ENCODE results near the gene ATP8B4. TPM values are rescaled to one million over a fixed set of nuclear protein-coding genes. Genes with fewer than 3 reads are reported as not detected.

Gene ATP8B4
- total and polyA plus RNA-seq, 2 of the 8 experiments (the other 6 are each of a cell fraction or from before 2014, with no cell fraction given), result 0.17 to 0.24 TPM

- TF ChIP-seq TAF1 (IDR thresholded peaks at IDR 0.05; ENCODE audit: low read depth, low read length) (0 out of 2 replicates have a peak, but pooled peaks have one; percentile 16), YY1 (IDR thresholded peaks at IDR 0.05; ENCODE audit: low read depth, low read length) (peak; percentile 57; the same call in 1 of the 2 replicates), HDAC2 (IDR thresholded peaks at IDR 0.05; ENCODE audit: borderline replicate concordance in 1 of 2, low read depth in 2 of 2, low read length in 2 of 2) (peak in 1 of 2 experiments; percentile 18; a peak in 1 of 4 replicates), RAD21 (IDR thresholded peaks at IDR 0.05 in 1 of 2, conservative IDR thresholded peaks at IDR 0.05 in 1 of 2; ENCODE audit: low read depth in 2 of 2, low read length in 2 of 2) (peak; percentile 87 to 89), E2F6 (IDR thresholded peaks at IDR 0.05) (0 out of 2 replicates have a peak, but pooled peaks have one; percentile 35), SAP30 (IDR thresholded peaks at IDR 0.05; ENCODE audit: insufficient read depth, insufficient replicate concordance, low read length) (peak; percentile 53), SIN3A (conservative IDR thresholded peaks at IDR 0.05 in 1 of 2, IDR thresholded peaks at IDR 0.05 in 1 of 2; ENCODE audit: low read depth in 1 of 2, low read length in 2 of 2) (peak in 1 of 2 experiments; percentile 88; a peak in 2 of 4 replicates), CTBP2 (IDR thresholded peaks at IDR 0.05; ENCODE audit: borderline replicate concordance, insufficient read depth, insufficient read length, low read length) (peak; percentile 94), CHD2 (IDR thresholded peaks at IDR 0.05; ENCODE audit: low read length) (0 out of 2 replicates have a peak, but pooled peaks have one; percentile 42), EP300 (IDR thresholded peaks at IDR 0.05; ENCODE audit: borderline replicate concordance in 1 of 2, low read depth in 2 of 2, low read length in 2 of 2) (no peak), TCF12 (IDR thresholded peaks at IDR 0.05; ENCODE audit: low read depth, low read length) (peak; percentile 79; the same call in 1 of the 2 replicates), EGR1 (IDR thresholded peaks at IDR 0.05; ENCODE audit: borderline replicate concordance, low read depth, low read length) (peak; percentile 29; the same call in 1 of the 2 replicates), CBX8 (IDR thresholded peaks at IDR 0.05; ENCODE audit: borderline replicate concordance, low read depth, low read length) (no peak), CHD1 (IDR thresholded peaks at IDR 0.05; ENCODE audit: low read depth, low read length) (no peak), GABPA (IDR thresholded peaks at IDR 0.05; ENCODE audit: borderline replicate concordance, insufficient read depth, low read length) (no peak)
- TF ChIP-seq, protein P1, sequence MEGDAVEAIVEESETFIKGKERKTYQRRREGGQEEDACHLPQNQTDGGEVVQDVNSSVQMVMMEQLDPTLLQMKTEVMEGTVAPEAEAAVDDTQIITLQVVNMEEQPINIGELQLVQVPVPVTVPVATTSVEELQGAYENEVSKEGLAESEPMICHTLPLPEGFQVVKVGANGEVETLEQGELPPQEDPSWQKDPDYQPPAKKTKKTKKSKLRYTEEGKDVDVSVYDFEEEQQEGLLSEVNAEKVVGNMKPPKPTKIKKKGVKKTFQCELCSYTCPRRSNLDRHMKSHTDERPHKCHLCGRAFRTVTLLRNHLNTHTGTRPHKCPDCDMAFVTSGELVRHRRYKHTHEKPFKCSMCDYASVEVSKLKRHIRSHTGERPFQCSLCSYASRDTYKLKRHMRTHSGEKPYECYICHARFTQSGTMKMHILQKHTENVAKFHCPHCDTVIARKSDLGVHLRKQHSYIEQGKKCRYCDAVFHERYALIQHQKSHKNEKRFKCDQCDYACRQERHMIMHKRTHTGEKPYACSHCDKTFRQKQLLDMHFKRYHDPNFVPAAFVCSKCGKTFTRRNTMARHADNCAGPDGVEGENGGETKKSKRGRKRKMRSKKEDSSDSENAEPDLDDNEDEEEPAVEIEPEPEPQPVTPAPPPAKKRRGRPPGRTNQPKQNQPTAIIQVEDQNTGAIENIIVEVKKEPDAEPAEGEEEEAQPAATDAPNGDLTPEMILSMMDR (IDR thresholded peaks at IDR 0.05; ENCODE audit: control extremely low read depth in 1 of 3, insufficient read depth in 1 of 3, low read depth in 1 of 3, low read length in 3 of 3), result peak; percentile 82 to 97 (median 95)
These were observed 115.2 kb downstream of the ATP8B4 start (continued) for GRCh38 chr15:50003786-50004334.
